IPS-18c (cell line): ENCODE results near the gene CLCN3.

Experiments
- H3K4me3 ChIP-seq: 2 replicates; pipeline ENCODE4 v1.7.0; 2013; ENCODE audit warnings: low read depth, mild to moderate bottlenecking, low read length, moderate library complexity; ENCODE audit not compliant: insufficient read depth
- H3K9me3 ChIP-seq: one replicate; pipeline ENCODE4 v1.6.1; 2013; ENCODE audit warnings: mild to moderate bottlenecking, low read length, moderate library complexity; ENCODE audit not compliant: control insufficient read depth, insufficient read depth

The CLCN3 gene

GRCh38 chr4:169632896-169633295 lies 12.5 kb downstream of the CLCN3 start:
- Histone ChIP-seq H3K9me3 (no peaks in the 10 kb centered on the region), H3K4me3 (no peak overlapping the region)

GRCh38 chr4:169634975-169635374 lies 14.6 kb downstream of the CLCN3 start:
- Histone ChIP-seq H3K9me3 (no peaks in the 10 kb centered on the region), H3K4me3 (no peak overlapping the region)

- Histone ChIP-seq H3K9me3 (no peaks in the 10 kb centered on the region), H3K4me3 (no peak overlapping the region)
These were observed 20.0 kb downstream of the CLCN3 start for GRCh38 chr4:169640261-169640870.

DNA sequence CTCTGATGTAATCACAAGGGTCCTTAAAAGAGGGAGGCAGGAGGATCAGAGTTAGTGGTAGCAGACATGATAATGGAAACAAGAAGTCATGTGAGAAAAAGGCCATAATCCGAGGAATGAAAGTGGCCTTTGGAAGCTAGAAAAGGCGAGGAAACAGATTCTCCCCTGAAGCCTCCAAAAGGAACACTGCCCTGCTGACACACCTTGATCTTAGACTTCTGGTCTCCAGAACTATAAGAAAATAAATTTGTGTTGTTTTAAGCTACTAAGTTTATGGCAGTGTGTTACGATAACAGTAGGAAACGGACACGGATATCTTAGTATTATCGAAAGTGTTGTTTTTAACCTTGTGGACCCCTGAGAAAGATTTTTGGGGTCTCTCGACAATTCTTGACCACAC lies 24.4 kb downstream of the CLCN3 start:
- Histone ChIP-seq H3K4me3 (no peak overlapping the region), H3K9me3 (no peaks in the 10 kb centered on the region)

GRCh38 chr4:169645627-169646026 lies 25.2 kb downstream of the CLCN3 start:
- no peaks in the 10 kb centered on the region for H3K9me3 ChIP-seq
- no peak overlapping the region for H3K4me3 ChIP-seq

- Histone ChIP-seq H3K9me3 (no peaks in the 10 kb centered on the region), H3K4me3 (no peak overlapping the region)
These were observed 29.3 kb downstream of the CLCN3 start for GRCh38 chr4:169649545-169650226.

GRCh38 chr4:169650227-169650936 lies 30.0 kb downstream of the CLCN3 start:
- Histone ChIP-seq H3K4me3 (no peak overlapping the region), H3K9me3 (no peaks in the 10 kb centered on the region)

GRCh38 chr4:169652535-169652934 lies 32.2 kb downstream of the CLCN3 start:
- Histone ChIP-seq H3K4me3 (no peak overlapping the region), H3K9me3 (no peaks in the 10 kb centered on the region)

GRCh38 chr4:169655401-169655800 lies 35.0 kb downstream of the CLCN3 start:
- Histone ChIP-seq H3K4me3 (no peak overlapping the region), H3K9me3 (no peaks in the 10 kb centered on the region)

DNA sequence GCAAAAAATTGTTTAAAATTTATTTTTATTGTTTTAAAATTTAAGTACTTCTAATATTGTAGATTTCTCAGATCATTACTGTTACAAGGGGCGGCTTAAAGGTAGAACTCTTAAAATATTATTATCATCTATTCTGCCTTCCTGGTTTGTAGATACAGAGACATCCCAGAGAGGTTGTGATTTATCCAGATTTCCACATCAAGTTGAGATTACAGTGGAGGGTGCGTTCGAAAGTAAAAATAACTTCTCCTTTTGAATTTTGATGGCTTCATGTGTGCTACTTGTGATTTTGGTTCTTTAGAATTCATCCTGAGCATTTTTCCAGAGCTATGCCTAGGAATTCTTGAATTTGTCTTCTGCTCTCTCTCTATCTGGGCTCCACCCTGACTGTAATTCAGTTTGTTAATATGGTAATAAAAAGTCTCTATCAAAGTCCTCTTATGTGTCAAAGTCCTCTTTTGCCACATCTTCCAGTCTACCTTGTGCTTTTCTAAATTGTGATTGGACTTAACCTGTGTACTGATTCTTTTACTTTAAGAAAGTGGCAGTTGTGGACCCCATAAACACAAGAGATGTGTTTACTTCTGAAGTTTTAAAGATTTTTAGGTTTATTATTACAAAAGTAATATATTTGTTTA lies 37.2 kb downstream of the CLCN3 start:
- no peaks in the 10 kb centered on the region for H3K9me3 ChIP-seq
- no peak overlapping the region for H3K4me3 ChIP-seq

- H3K4me3 ChIP-seq: no peak overlapping the region
- no peaks in the 10 kb centered on the region for H3K9me3 ChIP-seq
These were observed 37.8 kb downstream of the CLCN3 start for GRCh38 chr4:169658196-169658595.

DNA sequence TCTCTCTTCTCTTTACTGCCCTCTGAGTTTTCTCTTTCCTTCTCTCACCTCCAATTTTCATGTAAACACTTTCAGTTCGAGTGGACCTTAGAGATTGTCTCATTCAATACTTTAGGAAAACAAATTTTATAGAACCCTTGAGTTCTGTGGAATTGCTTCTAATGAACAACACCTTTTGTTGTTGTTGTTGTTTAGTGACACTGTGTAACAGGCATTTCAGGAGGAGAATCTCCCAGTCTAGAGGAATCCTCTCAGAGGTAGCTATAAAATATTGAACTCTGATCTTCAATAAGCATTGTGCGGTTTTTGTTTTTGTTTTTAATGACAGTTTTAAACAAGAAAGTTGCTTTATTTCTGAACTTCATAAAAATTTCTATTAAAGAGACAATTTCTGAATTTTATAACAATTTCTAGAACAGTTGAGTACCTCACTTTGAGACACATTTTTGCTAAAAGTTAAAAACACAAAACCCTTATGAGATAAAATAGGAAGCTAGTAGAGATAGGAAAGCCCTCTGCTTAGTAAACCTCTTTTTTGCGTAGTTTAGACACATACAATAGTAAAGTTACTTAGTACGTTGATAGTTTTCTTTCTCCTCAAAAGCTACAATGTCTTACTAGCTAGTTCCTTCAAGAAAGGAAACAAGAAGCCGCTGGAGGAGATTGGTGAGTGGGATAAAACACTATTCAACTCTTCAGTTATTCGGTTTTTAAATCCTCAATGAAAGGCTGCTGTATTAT lies 38.8 kb downstream of the CLCN3 start:
- no peak overlapping the region for H3K4me3 ChIP-seq
- H3K9me3 ChIP-seq: no peaks in the 10 kb centered on the region

- no peaks in the 10 kb centered on the region for H3K9me3 ChIP-seq
- peak overlapping the region; percentile 41 for H3K4me3 ChIP-seq
These were observed 39.6 kb downstream of the CLCN3 start for GRCh38 chr4:169659716-169660670.

DNA sequence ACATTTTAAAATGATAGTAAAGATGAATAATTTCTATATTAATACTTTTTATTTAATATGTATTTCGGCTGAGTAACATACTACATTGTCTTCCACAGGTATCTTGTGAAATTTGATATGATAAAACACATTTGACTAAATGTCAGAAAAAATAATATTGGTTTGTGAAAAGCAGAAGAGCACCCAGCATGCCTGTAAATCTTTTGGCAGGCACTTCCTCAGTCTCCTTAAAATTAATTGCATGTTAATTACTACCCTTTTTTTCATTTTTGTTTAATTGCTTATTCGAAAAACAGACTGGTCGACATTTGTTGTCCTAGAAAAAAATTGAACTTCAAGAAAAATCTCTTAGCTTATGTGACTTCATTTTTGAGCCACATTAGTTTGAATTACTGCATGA lies 40.6 kb downstream of the CLCN3 start:
- no peak overlapping the region; the same call in 1 of the 2 replicates for H3K4me3 ChIP-seq

GRCh38 chr4:169661761-169662160 lies 41.4 kb downstream of the CLCN3 start:
- no peak overlapping the region for H3K4me3 ChIP-seq
- H3K9me3 ChIP-seq: no peaks in the 10 kb centered on the region

More for the DNA sequence above, 40.6 kb downstream of the CLCN3 start:
- H3K9me3 ChIP-seq: no peaks in the 10 kb centered on the region

DNA sequence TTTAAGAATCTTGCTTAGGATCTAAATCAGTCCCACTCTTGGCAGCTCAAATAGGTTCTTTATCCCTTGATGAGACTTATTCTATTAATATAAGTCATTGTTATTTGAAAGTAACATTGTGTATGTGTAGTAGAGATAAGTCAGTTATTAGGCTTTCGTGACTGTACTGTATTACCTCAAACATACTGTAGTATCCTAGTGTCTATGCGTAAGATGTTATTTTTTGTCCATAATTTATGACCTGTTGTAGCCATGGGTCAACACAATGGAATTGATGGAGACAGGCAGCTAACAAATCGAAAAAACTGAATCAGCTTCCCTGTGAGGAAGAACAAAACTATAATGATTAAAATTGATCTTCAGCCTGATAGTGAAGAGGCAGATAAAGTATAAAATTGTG lies 41.8 kb downstream of the CLCN3 start:
- Histone ChIP-seq H3K4me3 (no peak overlapping the region), H3K9me3 (no peaks in the 10 kb centered on the region)
